HG03460 (cell line): Measurements from ENCODE around the gene GALK2.
"Not testable (repeated sequence)": the region's sequence is repeated elsewhere in the genome, so short reads cannot be mapped to it uniquely, and the experiment has no call there.

Source experiments
- ATAC-seq: cut with Tn5 transposase; IDR thresholded peaks from one replicate; pipeline ENCODE4 v1.9.1; 2021; ENCODE audit not compliant: unreplicated experiment

The GALK2 gene

DNA sequence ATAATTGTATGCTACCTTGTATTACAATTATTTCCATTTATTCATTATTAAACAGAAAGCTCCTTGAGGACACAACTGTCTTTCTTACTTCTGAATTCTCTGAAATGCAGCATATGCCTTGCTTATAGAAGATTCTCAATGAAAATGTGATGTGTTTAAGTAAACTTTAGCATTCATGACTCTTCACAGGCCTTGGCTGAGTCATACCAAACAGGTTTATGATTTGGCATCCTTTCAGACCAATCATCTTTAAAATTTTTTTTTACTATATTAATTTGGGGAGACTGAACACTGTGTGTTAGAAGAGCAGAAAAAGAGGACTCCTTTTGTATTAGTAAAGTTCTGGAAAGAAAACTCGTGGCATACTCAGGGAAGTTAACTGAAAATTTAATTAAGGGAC, 6.4 kb upstream of the GALK2 start:
- no peak for ATAC-seq

DNA sequence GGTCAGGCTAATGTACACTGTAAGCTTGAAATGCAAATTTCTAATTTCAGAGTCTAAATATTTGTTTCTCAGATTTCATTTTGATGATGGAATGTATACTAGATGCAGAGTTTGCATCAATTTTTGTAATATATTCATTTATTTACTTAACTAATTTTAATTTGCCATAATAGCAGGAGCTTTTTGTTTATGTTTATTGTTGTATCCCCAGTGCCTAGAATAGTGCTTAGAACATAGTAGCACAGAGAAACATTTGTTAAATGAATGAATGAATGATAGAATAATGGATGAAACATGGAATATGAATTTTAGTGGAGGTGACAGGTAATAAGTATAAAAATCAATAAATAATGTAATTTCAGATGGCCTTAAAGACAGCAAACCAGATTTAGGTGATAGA, 5.2 kb upstream of the GALK2 start:
- ATAC-seq, result no peak

DNA sequence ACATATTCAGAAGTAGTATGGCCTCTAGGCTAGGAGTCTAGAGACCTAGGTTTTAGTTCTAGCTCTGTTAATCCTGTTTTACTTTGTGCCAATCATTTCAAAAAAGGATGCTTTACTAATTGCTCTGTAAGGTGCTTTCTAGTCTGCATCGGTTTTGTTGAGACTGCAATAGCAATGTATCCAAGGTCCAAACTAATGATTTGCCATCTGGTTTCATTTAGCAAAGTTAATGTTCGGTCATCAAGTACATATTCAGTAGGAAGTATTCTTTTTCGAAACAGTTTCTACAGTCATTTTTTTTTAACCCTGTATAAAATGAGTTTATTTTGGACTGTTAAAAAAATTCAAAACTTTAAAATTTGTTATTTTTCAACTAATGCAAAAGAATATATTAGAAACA, 2.0 kb upstream of the GALK2 start:
- ATAC-seq, result no peak

DNA sequence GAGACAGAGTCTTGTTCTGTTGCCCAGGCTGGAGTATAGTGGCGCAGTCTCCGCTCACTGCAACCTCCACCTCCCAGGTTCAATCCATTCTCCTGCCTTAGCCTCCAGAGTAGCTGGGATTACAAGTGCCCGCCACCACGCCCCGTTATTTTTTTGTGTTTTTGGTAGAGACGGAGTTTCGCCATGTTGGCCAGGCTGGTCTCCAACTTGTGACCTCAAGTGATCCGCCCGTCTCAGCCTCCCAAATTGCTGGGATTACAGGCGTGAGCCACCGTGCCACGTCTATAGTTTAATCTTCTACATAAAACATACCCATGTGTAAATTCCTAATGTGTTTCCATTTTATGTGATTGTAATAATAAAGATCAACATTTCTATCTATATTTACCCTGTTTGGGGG, 1.7 kb downstream of the GALK2 start:
- ATAC-seq, result no peak

DNA sequence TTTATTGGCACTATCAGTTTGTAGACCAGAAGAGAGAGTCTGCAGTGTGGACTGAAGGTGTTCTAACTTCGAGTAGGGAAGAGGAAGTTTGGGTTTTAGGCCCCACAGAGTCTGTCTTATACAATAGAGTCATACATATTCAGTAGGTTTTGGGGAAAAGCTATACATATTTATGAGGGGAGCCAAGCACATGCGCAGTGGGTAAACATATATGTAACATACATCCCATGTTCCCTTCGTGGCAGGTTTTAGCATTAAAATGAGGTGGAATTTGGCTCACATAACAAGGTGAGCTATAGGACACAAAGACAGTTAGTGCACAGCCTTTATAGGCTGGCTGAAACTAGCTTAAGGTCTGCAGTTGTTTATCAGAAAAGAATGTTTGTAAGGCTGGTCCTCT, 4.9 kb downstream of the GALK2 start:
- ATAC-seq, result no peak

DNA sequence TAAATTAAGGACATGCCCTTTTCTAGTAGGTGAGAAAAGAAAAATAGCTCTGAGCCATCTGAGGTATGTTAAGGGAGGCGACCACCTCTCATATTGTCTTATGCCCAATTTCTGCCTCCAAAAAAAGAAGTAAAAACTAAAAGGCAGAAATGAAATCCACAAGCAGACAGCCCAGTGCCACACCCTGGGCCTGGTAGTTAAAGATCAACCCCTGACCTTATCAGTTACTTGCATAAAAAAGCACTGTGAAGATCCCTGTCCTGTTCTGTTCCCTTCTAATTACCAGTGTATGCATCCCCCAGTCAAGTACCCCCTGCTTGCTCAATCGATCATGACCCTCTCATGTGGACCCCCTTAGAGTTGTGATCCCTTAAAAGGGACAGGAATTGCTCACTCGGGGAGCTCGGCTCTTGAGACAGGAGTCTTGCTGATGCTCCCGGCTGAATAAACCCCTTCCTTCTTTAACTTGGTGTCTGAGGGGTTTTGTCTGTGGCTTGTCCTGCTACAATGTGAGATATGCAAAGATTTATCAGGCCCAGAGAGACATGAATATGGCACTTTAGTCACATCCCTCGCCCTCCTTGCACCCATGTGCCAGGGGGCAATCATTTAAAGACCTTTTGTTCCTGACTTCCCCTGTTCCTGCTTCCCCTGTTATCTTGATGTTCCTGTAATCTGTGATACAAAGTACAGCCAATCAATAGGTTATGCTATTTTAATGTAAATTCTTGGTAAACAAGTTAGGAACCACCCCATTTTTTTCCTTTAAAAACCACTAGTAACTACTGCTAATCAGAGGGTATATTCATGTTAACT, 5.7 kb downstream of the GALK2 start:
- ATAC-seq, result not testable (repeated sequence)

DNA sequence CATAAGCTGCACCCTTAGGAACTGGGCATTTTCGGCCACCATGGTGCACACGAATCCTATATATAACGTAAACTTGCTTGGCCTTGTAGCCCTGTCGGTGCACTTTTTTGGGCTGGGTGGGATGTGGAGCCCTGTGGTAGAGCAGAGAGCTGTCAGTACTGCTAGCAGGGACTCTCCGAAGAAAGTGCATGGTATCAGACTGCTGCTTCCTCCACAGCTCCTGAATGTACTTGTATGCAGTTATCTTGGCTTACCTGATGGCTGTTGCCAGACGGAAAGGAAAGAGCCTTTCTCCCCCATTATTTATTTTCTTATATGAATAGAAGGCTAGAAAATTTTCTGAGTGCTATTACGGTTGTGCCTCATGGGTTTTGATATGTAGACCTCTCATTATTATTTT, 8.4 kb downstream of the GALK2 start:
- ATAC-seq, result no peak

DNA sequence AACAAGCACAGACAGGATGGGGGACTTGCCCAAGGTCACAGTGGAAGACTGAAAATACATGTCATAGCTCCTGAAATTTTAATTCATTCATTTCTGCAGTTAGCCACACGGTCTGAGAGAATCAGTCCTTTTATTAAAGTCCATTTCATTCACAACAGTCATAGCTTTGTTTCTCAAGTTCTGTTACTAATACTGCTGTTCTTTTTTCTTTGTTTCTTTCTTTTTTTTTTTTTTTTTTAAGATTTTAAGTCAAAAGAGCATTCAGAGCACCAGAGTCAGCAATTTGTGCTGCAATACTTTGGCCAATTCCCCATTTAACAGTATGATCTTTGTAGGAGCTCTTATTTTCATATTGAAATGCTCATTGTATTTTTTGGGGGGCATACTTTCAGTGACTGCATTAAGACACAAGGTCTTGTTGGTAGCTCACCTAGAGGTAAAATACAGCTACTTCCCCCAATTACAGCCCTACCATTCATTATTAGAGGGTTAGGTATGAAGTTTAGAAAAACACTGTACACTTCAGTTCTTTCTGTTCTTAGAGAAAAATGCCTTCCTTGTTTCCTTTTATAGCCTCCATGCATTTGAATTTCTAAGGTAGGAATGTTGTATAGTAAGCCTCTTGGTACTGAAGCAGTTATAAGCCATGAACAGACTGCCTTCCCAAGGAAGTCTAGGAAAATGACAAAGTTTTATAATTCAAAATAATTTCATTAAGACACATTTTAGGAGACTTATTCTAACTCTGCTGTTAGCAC, 9.6 kb downstream of the GALK2 start:
- ATAC-seq, result no peak

DNA sequence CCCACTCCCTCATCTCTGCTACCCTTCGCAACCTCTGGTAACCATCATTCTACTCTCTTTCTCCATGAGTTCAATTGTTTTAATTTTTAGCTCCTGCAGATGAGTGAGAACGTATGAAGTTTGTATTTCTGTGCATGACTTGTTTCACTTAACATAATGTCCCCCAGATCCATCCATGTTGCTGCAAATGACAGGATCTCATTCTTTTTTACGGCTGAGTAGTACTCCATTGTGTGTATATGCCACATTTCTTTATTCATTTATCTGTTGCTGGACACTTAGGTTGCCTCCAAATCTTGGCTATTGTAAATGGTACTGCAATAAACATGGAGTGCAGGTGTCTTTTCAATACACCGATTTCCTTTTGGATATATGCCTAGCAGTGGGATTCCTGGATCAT, 12.1 kb downstream of the GALK2 start:
- ATAC-seq, result no peak

DNA sequence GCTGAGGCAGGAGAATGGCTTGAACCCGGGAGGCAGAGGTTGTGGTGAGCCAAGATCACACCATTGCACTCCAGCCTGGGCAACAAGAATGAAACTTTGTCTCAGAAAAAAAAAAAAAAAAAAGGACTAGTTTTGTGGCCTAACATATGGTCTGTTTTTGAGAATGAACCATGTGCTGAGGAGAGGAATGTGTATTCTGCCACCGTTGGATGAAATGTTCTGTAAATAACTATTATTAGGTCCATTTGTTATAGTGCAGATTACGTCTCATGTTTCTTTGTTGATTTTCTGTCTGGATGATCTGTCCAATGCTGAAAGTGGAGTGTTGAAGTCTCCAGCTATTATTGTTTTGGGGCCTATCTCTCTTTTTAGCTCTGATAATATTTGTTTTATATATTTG, 13.7 kb downstream of the GALK2 start:
- ATAC-seq, result not testable (repeated sequence)

DNA sequence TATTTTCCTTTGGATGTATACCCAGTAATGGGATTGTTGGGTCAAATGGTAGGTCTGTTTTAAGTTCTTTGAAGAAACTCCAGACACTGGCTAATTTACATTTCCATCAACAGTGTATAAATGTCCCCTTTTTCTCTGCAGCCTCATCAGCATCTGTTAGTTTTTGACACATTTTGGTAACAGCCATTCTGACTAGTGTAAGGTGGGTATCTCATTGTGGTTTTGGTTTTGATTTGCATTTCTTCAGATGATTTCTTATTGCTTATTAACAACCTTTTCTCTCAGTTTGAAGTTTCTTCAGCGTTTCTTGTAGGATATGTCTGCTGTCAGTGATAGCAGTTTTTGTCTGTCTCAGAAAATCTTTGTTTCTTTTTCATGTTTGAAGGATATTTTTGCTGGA, 15.4 kb downstream of the GALK2 start:
- peak; percentile 87 for ATAC-seq

DNA sequence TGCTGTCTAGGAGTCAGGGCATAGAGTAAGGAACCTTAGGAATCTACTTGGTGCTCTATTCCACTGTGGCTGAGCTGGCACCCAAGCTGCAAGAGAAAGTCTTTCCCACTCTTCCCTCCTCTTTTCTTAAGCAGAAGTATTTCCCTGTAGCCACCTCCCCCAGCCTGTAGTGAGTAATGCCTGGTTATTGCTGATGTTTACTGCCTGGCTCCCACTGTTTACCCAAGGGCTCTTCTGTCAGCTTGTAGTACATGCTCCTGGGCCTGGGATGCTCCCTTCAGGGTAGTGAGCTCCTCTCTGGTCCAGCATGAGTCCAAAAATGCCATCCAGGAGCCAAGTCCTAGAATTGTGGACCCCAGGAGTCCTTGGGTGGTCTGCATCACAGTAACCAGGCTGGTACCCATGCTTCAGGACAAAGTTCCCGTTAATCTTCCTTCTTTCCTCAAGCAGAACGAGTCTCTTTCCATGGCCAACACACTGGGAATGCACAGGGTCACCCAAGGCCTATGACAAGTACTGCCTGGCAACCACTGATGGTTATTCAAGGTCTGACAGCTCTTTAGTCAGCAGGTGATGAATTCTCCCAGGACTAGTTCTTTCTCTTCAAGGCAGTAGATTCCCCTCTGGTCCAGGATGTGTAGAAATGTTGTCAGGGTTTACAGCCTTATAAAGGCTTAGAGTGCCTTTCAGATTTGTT, 17.6 kb downstream of the GALK2 start:
- ATAC-seq, result no peak

DNA sequence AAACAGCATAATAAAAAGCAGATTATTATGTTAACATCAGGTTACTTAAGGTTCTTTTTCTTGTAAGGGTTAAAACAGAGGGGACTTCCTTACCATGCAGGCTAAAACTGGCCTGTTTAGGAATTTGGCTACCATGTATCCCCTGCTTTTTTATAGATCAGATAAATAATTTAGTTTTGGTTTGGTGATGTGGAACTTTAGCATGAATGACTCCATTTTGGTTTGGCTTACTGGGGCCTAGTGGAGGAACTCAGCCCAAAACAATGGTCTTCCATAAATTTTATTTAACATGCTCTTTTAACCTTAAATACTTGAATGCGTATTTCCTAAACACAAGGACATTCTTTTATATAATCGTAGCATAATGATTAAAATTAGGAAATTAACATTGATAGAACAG, 18.9 kb downstream of the GALK2 start:
- ATAC-seq, result no peak

DNA sequence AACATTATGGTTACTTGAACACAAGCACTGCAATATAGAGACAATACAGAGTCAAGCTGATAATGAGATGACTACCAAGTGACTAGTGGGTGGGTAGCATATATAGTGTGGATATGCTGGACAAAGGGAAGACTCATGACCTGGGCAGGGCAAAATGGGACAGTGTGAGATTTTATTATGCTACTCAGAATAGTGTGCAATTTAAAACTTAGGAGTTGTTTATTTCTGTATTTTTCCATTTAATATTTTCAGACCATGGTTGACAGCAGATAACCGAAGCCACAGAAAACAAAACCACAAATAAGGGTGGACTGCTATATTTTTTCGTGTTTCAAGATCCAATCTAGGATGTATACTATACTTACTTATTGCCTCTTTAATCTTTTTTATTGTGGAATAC, 19.6 kb downstream of the GALK2 start:
- ATAC-seq, result no peak

DNA sequence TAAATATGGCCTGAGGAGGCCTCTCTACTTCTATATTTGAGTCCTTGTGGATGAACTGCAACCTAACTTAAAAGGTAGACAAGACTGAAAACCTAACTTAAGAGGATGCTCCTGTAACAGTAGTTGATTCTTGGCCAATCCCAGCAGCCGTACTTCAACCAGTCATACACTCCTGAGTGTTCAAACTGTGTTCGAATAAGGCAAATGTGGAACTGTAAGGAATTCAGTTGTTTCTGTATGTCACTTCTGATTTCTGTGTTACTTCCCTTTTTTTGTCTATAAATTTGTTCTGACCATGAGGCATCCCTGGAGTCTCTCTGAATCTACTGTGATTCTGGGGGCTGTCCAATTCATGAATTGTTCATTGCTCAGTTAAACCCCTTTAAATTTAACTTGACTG, 20.5 kb downstream of the GALK2 start:
- ATAC-seq, result no peak

DNA sequence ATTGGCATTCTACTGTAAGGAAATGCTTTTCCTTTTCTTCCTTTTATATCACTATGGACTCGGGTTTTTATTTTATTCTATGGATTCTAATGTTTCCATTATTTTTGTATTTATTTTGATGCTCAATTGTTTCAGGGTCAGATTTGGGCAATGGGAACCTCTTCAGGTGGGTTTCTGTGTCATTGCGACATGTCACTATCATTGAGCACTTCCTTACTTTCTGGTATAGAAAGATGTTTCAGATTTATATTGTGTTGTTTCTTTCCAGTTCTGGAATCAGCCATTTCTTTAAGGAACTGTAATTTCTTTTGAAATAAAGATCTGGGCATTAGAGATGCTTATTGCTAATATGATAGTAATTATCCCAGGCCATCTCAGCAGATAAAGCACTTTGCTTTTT, 21.8 kb downstream of the GALK2 start:
- no peak for ATAC-seq

DNA sequence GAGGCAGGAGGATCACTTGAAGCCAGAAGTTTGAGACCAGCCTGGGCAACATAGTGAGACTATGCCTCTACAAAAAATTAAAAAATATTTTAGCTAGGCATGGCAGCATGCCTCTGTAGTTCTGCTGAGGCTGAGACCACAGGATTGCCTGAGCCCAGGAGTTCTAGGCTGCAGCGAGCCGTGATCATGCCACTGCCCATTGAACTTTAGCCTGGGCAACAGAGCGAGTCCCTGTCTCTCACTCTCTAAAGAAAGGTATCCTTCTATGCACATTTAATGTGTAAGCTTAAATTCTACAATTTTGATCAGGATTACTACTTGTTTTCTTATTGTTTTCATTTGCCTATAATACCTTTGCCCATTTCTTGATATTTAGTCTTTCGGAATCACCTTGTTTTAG, 26.8 kb downstream of the GALK2 start:
- no peak for ATAC-seq

DNA sequence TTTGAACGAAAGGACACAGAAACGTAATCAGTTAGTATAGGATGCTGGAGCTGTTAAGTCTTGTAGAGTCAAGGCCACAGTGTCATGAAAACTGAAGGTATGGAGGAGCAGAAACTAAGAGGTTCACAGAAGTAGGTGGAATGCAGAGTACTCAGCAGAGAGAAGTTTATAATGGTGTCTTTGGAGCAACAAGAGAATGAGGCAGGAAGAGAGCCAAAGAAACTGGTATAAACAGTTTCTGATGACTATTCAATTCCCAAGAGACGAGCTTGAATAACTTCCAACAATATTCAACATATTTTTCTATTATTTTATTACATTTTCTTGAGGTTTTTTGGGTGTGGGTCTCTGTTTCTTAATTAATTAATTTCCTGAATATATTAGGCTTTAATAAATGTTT, 29.6 kb downstream of the GALK2 start:
- ATAC-seq, result no peak

DNA sequence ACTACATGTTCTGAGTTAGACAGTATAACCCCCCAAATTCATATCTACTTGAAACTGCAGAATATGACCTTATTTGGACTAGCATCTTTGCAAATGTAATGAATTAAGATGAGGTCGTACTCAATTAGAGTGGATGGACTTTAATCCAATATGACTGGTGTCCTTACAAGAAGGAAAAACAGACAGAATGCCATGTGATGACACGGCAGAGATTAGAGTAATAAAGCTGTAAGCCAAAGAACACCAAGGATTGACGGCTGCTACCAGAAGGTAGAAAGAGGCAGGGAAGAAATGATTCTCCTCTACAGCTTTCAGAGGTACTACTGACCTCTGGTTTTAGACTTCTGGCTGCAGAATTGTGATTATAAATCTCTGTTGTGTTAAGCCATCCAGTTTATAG, 30.3 kb downstream of the GALK2 start:
- ATAC-seq, result no peak

DNA sequence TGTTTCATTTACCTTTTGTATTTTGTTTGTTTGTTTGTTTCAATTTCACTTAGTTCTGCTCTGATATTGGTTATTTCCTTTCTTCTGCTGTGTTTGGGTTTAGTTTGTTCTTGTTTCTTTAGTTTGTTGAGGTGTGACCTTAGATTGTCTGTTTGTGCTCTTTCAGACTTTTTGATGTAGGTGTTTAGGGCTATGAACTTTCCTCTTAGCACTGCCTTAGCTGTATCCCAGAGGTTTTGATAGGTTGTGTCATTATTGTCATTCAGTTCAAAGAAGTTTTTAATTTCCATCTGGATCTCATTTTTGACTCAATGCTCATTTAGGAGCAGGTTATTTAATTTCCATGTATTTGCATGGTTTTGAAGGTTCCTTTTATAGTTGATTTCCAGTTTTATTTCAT, 38.1 kb downstream of the GALK2 start:
- ATAC-seq, result not testable (repeated sequence)

DNA sequence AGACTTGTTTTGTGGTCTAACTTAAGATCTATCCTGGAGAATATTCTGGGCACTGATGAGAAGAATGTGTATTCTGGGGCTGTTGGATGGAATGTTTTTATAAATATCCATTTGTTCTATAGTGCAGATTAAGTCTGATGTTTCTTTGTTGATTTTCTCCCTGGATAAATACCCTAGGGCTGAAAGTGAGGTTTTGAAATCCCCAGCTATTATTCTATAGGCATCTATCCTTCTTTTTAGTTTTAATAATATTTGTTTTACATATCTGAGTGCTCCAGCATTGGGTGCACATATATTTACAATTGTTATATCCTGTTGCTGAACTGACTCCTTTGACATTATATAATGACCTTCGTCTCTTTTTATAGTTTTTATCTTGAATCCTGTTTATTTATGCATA, 42.9 kb downstream of the GALK2 start:
- no peak for ATAC-seq
